ENCODE measurements around the gene ZNF326.

ZNF326 gene

GRCh38 chr1:89954401-89954800 lies 40.5 kb upstream of the ZNF326 start:
- no peaks in the 10 kb centered on the region for H3K27me3 ChIP-seq (ENCODE audit: insufficient read depth, low read length)
- H3K4me3 ChIP-seq (ENCODE audit: low read length), result no peak overlapping the region
- peaks cover 41% of the 10 kb centered on the region for H3K4me1 ChIP-seq (ENCODE audit: insufficient read depth, low read length)
- H3K9ac ChIP-seq (ENCODE audit: low read depth, low read length), result no peak overlapping the region
- no peak overlapping the region for H3K27ac ChIP-seq (ENCODE audit: low read length)
- peaks cover 2% of the 10 kb centered on the region; the same call in 1 of the 2 replicates for H3K9me3 ChIP-seq (ENCODE audit: insufficient read depth, low read depth, low read length)
- H3K36me3 ChIP-seq (ENCODE audit: insufficient read depth, low read depth, low read length), result no peaks in the 10 kb centered on the region

DNA sequence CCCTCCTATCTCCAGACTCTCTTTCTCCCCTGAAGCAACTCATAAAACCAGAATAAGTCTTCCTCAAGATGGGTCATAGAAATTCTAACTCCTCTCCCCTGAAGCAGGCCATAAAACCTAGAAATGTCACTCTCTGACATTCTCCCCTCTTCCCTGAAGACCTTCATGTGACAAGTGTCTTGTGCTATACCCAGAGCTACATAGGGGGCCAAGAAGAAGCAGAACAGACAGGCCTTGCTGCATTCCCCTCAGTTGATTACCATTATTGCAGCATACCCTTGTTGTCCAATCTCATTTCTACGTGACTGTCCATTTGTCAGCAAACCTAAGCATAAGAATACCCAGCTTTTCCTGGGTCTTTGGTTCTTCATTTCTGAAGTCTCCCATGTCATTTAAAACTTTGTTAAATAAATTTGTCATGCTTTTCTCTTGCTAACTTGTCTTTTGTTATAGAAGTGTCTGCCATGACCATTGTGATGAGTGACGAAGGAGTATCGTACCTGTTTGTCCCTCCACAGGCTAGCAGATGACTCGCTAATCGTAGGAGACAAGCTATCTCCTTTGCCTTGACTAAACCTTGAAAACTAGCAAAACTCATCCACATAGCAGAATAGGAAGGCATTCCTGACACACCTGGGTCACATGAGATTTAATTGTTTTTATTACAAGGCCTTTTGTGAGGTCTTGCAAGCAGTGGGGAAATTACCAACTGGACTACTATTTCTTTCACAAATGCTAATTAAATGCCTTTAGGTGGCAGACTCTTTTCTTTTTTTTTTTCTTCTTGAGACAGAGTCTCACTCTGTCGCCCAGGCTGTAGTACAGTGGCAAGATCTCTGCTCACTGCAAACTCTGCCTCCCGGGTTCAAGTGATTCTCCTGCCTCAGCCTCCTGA lies 39.4 kb upstream of the ZNF326 start:
- peaks cover 39% of the 10 kb centered on the region for H3K4me1 ChIP-seq (ENCODE audit: insufficient read depth, low read length)

DNA sequence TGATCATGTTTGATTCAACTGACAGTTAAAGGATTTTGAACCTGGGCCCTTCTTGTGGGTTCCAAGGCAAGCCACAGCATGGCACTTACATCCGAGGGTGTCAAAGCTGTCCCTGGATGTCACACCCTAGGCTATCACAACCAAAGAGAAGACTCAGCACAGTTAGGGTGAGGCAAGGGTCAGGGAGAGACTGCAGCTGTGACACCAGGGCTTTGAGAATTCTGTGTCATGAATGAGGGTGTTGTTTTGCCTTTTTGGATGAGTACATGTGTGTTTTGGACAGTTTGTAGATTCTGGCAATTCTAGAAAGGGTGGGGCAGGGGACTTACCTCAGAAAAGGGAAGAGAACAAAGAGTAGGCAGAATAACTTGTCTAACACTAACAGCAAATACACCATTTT lies 37.8 kb upstream of the ZNF326 start:
- Histone ChIP-seq H3K9ac (ENCODE audit: low read depth, low read length) (no peak overlapping the region), H3K4me1 (ENCODE audit: insufficient read depth, low read length) (peaks cover 31% of the 10 kb centered on the region), H3K27ac (ENCODE audit: low read length) (no peak overlapping the region), H3K4me3 (ENCODE audit: low read length) (no peak overlapping the region), H3K36me3 (ENCODE audit: insufficient read depth, low read depth, low read length) (no peaks in the 10 kb centered on the region), H3K27me3 (ENCODE audit: insufficient read depth, low read length) (no peaks in the 10 kb centered on the region), H3K9me3 (ENCODE audit: insufficient read depth, low read depth, low read length) (peaks cover 4% of the 10 kb centered on the region; the same call in 1 of the 2 replicates)

More for the DNA sequence above, 39.4 kb upstream of the ZNF326 start:
- no peaks in the 10 kb centered on the region for H3K27me3 ChIP-seq (ENCODE audit: insufficient read depth, low read length)
- H3K4me3 ChIP-seq (ENCODE audit: low read length), result no peak overlapping the region
- no peaks in the 10 kb centered on the region for H3K36me3 ChIP-seq (ENCODE audit: insufficient read depth, low read depth, low read length)
- H3K9me3 ChIP-seq (ENCODE audit: insufficient read depth, low read depth, low read length), result peaks cover 4% of the 10 kb centered on the region; the same call in 1 of the 2 replicates
- no peak overlapping the region for H3K9ac ChIP-seq (ENCODE audit: low read depth, low read length)
- H3K27ac ChIP-seq (ENCODE audit: low read length), result no peak overlapping the region

GRCh38 chr1:89958851-89959654 lies 35.9 kb upstream of the ZNF326 start:
- Histone ChIP-seq H3K9me3 (ENCODE audit: insufficient read depth, low read depth, low read length) (peaks cover 4% of the 10 kb centered on the region; the same call in 1 of the 2 replicates), H3K4me1 (ENCODE audit: insufficient read depth, low read length) (peaks cover 26% of the 10 kb centered on the region), H3K36me3 (ENCODE audit: insufficient read depth, low read depth, low read length) (no peaks in the 10 kb centered on the region), H3K4me3 (ENCODE audit: low read length) (no peak overlapping the region), H3K27me3 (ENCODE audit: insufficient read depth, low read length) (no peaks in the 10 kb centered on the region), H3K9ac (ENCODE audit: low read depth, low read length) (no peak overlapping the region), H3K27ac (ENCODE audit: low read length) (no peak overlapping the region)

DNA sequence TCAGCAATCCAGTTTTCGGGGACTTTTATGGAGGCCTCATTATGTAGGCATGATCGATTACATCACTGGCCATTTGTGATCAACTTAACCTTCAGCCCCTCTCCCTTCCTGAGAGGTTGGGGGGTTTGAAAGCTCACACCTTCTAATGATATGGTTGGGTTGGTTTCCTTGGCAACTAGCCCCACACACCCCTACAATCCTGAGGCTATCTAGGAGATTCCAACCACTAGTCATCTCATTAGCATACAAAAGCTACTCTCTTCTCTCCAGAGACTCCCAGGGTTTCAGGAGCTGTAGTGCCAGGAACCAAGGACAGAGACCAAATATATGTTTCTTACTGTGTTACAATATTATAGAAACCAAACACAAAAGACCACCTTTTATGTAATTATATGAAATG lies 35.2 kb upstream of the ZNF326 start:
- H3K4me1 ChIP-seq (ENCODE audit: insufficient read depth, low read length), result peaks cover 24% of the 10 kb centered on the region
- no peaks in the 10 kb centered on the region for H3K27me3 ChIP-seq (ENCODE audit: insufficient read depth, low read length)
- no peak overlapping the region for H3K4me3 ChIP-seq (ENCODE audit: low read length)
- no peak overlapping the region for H3K27ac ChIP-seq (ENCODE audit: low read length)
- H3K9ac ChIP-seq (ENCODE audit: low read depth, low read length), result no peak overlapping the region
- peaks cover 4% of the 10 kb centered on the region; the same call in 1 of the 2 replicates for H3K9me3 ChIP-seq (ENCODE audit: insufficient read depth, low read depth, low read length)
- no peaks in the 10 kb centered on the region for H3K36me3 ChIP-seq (ENCODE audit: insufficient read depth, low read depth, low read length)

DNA sequence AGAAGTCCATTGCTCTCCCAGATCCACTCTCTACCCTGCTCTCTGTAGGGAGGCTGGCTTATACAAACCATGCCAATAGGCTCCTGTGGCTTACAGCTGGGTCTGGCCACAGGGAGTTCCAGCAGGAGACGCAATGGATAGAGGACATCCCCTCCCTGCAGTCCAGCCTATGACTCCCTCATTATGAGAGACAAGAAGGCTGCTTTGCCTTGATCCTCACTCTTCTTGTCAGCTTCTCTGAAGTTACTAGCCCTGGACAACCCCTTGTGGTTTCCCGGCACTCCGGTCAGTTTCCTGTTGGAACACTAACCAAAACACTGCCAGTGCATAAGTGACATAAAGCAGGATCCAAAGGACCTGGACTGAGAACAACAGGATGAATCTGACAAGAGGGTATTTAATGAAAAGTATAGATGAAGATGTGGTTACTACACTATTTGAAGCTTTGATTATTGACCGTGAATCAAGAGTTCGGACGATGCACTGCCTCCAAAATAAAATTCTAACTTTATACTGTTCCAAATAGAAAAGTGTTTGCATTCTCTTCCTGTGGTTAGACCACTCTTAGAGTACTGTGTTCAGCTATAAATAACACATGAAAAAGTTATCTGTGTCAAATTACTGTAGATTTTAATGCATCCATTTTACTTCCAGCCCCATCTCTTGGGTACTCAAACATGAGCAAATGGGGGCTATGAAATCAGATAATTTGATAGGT lies 32.7 kb upstream of the ZNF326 start:
- Histone ChIP-seq H3K27me3 (ENCODE audit: insufficient read depth, low read length) (no peaks in the 10 kb centered on the region), H3K4me3 (ENCODE audit: low read length) (no peak overlapping the region), H3K9ac (ENCODE audit: low read depth, low read length) (no peak overlapping the region), H3K4me1 (ENCODE audit: insufficient read depth, low read length) (peaks cover 8% of the 10 kb centered on the region), H3K9me3 (ENCODE audit: insufficient read depth, low read depth, low read length) (peaks cover 4% of the 10 kb centered on the region; the same call in 1 of the 2 replicates), H3K36me3 (ENCODE audit: insufficient read depth, low read depth, low read length) (no peaks in the 10 kb centered on the region), H3K27ac (ENCODE audit: low read length) (no peak overlapping the region)

DNA sequence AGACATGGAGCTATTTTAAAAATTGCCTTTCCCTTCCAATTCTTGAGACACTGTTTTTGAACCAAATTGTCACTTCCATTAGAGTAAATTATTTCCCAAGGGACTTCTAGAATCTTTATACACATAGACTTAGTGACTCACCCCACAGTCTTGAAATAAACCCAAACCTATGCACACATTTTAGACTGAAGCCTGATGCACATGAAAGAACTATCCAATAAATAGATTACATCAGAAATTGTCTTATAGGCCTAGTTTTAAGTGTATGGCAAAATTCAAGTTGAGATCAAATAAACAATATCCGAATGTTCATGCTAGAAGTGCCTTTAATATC lies 32.2 kb upstream of the ZNF326 start:
- peaks cover 4% of the 10 kb centered on the region; the same call in 1 of the 2 replicates for H3K9me3 ChIP-seq (ENCODE audit: insufficient read depth, low read depth, low read length)
- no peak overlapping the region for H3K27ac ChIP-seq (ENCODE audit: low read length)
- H3K36me3 ChIP-seq (ENCODE audit: insufficient read depth, low read depth, low read length), result no peaks in the 10 kb centered on the region
- H3K4me1 ChIP-seq (ENCODE audit: insufficient read depth, low read length), result peaks cover 5% of the 10 kb centered on the region; the same call in 1 of the 2 replicates
- H3K9ac ChIP-seq (ENCODE audit: low read depth, low read length), result no peak overlapping the region
- no peak overlapping the region for H3K4me3 ChIP-seq (ENCODE audit: low read length)
- no peaks in the 10 kb centered on the region for H3K27me3 ChIP-seq (ENCODE audit: insufficient read depth, low read length)

DNA sequence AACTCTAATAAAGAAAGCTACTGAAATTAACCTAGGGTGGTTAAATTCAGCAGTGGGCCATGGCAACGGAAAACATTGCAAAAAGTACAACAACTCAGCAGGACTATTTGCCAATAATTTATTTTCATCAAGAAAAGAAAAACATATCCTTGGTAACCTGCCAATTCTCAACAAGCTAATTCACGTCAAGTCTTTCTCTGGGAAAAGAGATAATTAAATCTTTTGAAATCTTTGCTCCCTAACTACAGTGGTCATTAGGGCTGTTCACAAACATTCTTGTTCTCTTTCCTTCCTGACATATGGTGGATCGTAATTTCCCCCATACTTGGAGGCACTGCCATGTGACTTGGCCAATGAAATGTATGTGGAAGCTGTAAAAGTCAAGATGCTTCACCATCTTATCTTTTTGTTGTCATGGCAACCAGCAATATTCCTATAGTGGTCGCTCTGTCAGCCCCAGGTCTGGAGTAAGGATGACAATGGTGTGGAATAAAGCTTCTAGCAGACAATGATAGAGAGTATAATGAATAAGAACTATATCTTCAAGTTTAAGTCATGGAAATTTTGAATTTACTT lies 29.6 kb upstream of the ZNF326 start:
- H3K4me3 ChIP-seq (ENCODE audit: low read length), result no peak overlapping the region
- H3K9me3 ChIP-seq (ENCODE audit: insufficient read depth, low read depth, low read length), result no peaks in the 10 kb centered on the region
- no peak overlapping the region for H3K9ac ChIP-seq (ENCODE audit: low read depth, low read length)
- no peaks in the 10 kb centered on the region for H3K27me3 ChIP-seq (ENCODE audit: insufficient read depth, low read length)
- H3K36me3 ChIP-seq (ENCODE audit: insufficient read depth, low read depth, low read length), result no peaks in the 10 kb centered on the region
- no peaks in the 10 kb centered on the region for H3K4me1 ChIP-seq (ENCODE audit: insufficient read depth, low read length)
- no peak overlapping the region for H3K27ac ChIP-seq (ENCODE audit: low read length)

- Histone ChIP-seq H3K27me3 (ENCODE audit: insufficient read depth, low read length) (no peaks in the 10 kb centered on the region), H3K27ac (ENCODE audit: low read length) (no peak overlapping the region), H3K9ac (ENCODE audit: low read depth, low read length) (no peak overlapping the region), H3K9me3 (ENCODE audit: insufficient read depth, low read depth, low read length) (no peaks in the 10 kb centered on the region), H3K36me3 (ENCODE audit: insufficient read depth, low read depth, low read length) (no peaks in the 10 kb centered on the region), H3K4me1 (ENCODE audit: insufficient read depth, low read length) (no peaks in the 10 kb centered on the region), H3K4me3 (ENCODE audit: low read length) (no peak overlapping the region)
Observed at GRCh38 chr1:89966656-89967055, 28.3 kb upstream of the ZNF326 start.

GRCh38 chr1:89971600-89971999 lies 23.3 kb upstream of the ZNF326 start:
- Histone ChIP-seq H3K4me3 (ENCODE audit: low read length) (no peak overlapping the region), H3K4me1 (ENCODE audit: insufficient read depth, low read length) (no peaks in the 10 kb centered on the region), H3K36me3 (ENCODE audit: insufficient read depth, low read depth, low read length) (no peaks in the 10 kb centered on the region), H3K9me3 (ENCODE audit: insufficient read depth, low read depth, low read length) (no peaks in the 10 kb centered on the region), H3K9ac (ENCODE audit: low read depth, low read length) (no peak overlapping the region), H3K27me3 (ENCODE audit: insufficient read depth, low read length) (no peaks in the 10 kb centered on the region), H3K27ac (ENCODE audit: low read length) (no peak overlapping the region)

GRCh38 chr1:89972024-89972423 lies 22.9 kb upstream of the ZNF326 start:
- H3K36me3 ChIP-seq (ENCODE audit: insufficient read depth, low read depth, low read length), result no peaks in the 10 kb centered on the region
- H3K27ac ChIP-seq (ENCODE audit: low read length), result no peak overlapping the region
- no peaks in the 10 kb centered on the region for H3K27me3 ChIP-seq (ENCODE audit: insufficient read depth, low read length)

More at GRCh38 chr1:89972024-89972423, 22.9 kb upstream of the ZNF326 start:
- Histone ChIP-seq H3K4me3 (ENCODE audit: low read length) (no peak overlapping the region), H3K9me3 (ENCODE audit: insufficient read depth, low read depth, low read length) (no peaks in the 10 kb centered on the region), H3K4me1 (ENCODE audit: insufficient read depth, low read length) (no peaks in the 10 kb centered on the region), H3K9ac (ENCODE audit: low read depth, low read length) (no peak overlapping the region)

Measured in iPS-20b (cell line).